HG03060 (cell line): ENCODE data around the gene CADPS2.
"Not testable (repeated sequence)": the region's sequence is repeated elsewhere in the genome, so short reads cannot be mapped to it uniquely, and the experiment has no call there.

ENCODE experiments used
- ATAC-seq: cut with Tn5 transposase; IDR thresholded peaks from one replicate; pipeline ENCODE4 v1.9.1; 2021; ENCODE audit warnings: low read depth, moderate number of reproducible peaks; ENCODE audit not compliant: unreplicated experiment

The CADPS2 gene

DNA sequence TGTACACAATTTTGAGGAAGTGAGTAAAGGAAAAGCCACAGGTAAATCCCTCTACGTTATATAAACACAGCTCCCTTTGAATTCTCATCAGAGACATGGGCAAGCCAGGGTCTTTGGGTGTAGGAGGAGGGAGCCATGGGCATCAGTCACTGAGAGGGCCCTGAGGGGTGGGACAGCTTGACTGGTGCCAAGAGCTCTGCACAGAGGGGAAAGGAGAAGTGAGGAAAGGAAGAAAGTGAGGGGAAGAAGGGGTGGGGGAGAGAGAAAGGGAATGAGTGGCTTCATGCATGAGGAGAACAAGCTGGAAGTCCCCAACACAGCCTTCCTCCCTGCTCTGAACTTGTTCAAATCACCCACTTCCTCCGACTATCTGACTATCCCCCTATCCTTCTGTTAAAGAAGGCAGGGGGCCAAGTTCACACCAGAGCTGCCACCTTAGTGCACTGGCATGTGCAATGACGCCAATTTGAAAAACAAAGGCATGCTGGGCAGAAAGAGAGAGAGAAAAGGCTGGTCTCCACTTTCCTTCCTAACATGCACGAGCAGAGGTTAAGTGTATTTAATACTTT is 167.2 kb downstream of the CADPS2 start:
- no peak for ATAC-seq

DNA sequence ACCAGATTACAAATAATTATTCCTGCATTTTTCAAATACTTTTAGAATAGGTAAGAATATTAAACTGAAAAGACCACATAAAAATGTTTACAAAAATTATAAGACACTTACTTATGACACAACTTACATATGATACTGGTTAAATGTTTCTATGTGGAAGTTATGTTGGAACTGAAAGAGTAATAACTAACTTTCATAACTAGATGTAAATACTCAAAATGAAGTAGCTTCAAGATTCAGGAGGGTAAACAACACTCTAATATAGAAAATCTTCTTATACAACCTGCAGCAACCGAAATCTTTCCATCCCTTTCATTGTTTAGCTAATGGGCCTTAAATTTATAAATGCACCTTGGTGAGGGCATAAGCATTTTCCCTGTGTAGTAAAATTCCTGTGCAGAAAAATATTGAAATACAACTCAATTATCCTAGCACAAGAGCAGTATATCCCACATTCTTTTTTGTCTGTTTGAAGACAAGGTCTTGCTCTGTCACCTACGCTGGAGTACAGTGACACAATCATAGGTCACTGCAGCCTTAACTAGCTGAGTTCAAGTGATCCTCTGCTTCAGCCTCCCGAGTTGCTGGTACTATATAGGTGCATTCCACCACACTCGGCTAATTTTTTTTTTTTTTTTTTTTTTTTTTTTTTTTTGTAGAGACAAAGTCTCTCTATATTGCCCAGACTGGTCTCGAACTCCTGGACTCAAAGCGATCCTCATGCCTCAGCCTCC is 168.7 kb downstream of the CADPS2 start:
- ATAC-seq: no peak

DNA sequence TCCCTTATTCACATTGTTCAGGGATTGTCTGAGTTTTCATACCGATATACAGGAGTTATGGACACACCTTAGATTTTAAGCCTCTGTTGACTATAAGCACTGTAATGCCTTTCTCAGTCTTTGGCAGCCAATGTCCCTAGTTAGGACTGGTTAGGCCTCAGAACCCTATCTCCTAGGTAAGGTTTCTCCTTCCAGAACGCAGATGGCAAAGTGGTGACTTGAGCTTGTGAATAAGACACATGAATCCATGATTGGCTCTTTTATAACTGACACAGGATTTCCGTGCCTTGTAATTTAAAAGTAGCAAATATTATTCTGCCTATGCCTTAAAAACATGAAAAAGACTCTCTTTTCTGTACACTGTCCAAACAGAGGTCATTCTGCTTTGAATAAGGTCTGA is 171.1 kb downstream of the CADPS2 start:
- no peak for ATAC-seq

DNA sequence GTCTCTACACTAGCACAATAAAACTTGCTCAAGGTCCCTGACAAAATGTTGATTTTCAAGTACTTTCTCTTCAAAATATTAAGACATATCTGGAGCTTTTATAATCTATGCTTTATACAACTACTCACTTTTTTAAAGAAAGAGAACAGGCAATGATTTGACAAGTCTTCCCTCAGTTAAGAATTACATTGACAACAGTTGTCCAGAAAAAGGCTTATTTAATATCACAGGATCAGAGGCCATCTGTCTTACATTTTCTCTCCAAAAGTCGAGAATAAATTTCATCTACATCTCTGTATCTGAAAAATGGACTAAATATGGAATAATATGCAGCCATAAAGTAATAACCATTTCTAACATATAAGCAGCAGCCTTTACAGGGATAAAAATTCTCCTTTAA is 175.3 kb downstream of the CADPS2 start:
- ATAC-seq: no peak

DNA sequence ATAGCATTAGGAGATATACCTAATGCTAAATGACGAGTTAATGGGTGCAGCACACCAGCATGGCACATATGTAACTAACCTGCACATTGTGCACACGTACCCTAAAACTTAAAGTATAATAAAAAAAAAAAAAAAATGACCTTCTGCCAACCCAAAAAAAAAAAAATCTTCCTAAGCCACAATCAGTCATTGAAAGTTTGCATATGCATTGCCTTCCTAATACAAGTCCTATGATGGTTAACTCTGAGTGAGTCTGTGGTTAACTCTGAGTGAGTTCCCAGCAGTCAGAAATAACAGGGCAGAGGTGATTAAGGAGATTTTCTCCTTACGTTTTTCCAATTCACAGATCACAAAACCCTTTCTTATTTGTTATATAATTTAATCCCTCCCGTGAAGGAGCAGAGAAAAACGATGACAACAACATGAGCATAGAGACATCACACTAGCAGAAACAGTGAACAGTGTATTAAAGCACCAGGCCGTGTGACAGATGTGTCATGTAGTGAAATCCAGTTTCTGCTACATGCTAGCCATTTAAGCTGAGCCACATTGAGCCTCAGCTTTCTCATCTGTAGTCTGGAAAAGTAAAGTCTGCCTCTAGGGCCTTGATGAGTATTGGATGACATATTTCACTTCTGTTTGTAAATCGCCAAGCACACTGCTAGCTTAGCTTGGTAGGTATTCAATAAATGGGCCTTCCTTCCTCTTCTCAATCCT is 176.2 kb downstream of the CADPS2 start:
- ATAC-seq: no peak

DNA sequence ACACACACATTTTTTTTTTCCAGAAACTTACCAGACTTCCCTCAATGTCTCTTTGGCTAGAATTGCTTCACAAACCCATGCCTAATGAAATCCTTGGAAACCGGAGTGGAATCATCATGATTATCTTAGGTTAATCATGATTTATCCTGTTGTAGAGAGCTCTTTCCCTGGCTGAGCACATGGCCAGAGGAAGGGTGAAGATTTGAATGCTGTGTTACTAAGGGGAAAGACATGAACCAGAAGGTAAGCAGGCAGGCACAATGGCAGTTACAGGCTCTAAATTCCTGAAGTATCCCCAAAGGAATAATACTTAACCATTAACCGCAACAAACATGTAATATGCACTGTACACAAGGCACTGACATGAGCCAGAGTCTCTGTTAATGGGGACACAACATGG is 179.4 kb downstream of the CADPS2 start:
- ATAC-seq: no peak

DNA sequence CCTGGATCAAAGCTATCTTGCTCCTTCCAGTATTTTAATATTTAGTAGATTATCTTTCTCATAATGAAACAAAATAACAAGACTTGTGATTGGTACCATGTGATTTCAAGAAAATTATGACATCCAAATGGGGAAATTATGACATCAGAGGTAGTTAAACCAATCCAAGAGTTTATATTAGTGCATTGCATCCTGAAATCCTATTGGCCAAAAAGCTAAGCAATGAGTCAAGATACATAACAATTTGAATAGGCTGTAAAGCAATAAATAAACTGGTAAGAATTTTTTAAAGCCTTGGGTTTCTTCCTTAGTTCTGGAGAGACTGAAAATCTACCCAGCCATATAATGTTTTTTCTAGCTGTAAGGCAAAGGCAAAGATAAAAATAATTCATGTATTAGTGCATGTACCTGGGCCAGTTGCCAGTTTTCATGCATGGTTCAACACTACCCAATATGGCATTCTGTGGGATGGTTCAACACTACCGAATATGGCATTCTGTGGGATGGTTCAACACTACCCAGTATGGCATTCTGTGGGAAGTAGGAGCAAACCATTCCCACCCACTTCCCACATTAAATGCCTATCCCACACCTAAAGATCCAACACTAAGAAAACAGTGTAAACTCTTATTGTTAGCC is 183.3 kb downstream of the CADPS2 start, which contains the start of gene RNF148:
Gene RNF148, minus strand, starts transcription at position 51 of the 639 bp plus-strand sequence. CDS start 172 bp downstream, outside the sequence.
- ATAC-seq: no peak

DNA sequence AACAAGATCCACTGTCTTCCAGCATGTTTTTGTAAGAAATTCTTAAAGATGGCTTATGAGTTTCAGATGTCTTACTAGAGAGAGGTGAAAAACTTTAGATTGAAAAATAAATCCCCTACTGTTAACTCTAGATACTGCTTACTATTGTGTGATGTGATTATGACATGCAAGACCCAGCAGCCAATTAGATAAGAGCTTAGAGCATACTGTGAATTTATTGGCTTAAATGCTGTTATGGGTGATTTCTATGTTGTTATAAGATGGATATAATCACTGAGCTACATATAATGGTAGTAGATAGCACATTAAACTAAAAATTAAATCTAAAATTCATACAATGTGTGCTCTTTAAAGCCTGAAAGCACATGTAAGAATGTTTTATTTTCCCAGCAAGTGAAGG is 187.2 kb downstream of the CADPS2 start, which contains the start of gene RNF133:
Gene RNF133, minus strand, starts transcription at position 101 of the 400 bp plus-strand sequence. CDS start 199 bp downstream, outside the sequence.
- ATAC-seq: no peak

DNA sequence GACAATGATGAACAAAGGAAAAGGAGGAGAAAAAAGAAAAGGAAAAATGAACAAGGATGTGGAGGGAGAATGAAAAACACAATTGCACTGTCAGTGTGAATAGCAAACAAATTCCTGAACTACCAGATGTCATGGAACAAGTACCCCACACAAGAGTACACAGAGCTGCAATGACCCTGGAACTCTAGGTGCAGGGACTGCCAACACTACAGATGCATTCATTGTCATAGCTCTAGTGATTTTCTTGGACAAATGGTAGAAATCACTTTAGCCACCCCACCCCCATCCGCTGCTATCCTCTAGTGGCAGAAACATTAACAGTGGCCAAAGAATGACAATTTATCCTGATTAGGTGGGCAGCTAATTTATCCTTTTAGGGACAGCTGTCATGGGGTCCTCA is 190.4 kb downstream of the CADPS2 start:
- no peak for ATAC-seq

DNA sequence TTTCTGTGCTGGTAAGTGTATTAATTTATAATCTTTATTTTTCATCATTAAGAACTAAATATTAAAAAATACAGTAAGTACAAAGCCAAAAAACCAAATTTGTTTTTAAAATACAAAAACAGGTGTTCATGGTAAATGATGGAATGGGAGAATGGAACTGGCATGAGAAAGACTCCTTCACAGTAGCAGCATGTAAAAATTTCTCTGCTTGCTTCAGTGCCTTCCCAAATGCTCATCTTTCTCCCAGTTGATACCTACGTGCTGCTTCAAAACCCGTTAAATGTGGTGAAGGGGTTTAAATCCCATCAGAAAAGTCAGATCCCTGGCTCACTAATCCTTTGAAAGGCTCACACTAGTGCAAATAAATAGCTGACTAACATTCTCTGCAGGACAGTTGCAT is 191.6 kb downstream of the CADPS2 start:
- ATAC-seq: no peak

DNA sequence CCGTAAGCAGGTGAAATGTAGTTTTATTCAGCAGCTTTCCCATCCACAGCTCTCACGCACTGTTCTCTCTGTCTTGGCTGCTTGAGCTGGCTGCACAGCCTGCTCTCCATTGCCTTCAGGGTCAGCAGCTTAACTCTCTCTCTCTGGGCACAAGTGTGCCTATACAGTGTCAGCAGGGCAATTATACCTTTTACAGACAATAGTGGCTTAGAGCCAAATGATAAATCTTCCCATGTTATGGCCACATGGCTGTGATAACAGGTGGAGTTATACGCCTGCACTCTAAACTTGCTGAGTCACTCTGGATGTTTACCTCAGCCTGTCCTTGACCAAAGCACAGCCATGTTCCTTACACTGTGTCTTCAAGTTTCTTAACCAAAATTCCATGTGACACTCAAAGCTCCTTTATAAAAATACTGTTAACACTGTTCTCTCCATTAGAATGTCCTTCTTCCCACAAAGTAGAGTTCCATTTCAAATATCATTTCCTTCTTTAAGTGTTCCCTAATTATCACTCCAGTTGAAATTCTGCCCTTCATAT is 193.4 kb downstream of the CADPS2 start:
- no peak for ATAC-seq

DNA sequence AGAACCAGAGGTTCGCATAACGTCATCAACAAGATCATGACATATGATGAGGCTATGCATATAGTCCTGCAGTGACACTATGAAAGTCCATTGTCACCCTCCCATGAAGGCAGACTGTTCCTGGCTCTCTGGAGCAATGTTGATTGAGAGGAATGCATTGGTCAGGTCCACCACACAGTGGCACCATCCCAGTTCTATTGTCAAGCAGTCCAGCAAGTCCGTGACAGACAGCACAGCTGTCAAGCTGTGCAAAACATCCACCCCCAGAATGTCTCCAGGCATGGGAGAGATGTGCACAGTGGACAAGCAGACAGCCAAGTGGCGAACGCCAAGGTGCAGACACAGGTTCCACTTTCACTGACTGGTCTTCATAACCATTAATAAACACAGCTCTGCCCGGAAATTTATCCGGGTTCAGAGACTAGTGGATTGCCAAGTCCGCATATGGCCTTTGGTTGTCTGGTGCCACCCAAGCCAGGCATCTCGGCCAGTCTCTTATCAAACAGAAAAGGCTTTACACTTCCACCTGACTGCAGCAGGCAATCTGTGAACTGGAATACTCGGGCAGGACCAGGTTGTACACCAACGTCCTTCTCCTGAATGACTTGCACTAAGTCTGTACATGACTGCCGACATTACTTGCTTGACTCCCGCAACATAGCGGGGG is 194.6 kb downstream of the CADPS2 start:
- no peak for ATAC-seq

DNA sequence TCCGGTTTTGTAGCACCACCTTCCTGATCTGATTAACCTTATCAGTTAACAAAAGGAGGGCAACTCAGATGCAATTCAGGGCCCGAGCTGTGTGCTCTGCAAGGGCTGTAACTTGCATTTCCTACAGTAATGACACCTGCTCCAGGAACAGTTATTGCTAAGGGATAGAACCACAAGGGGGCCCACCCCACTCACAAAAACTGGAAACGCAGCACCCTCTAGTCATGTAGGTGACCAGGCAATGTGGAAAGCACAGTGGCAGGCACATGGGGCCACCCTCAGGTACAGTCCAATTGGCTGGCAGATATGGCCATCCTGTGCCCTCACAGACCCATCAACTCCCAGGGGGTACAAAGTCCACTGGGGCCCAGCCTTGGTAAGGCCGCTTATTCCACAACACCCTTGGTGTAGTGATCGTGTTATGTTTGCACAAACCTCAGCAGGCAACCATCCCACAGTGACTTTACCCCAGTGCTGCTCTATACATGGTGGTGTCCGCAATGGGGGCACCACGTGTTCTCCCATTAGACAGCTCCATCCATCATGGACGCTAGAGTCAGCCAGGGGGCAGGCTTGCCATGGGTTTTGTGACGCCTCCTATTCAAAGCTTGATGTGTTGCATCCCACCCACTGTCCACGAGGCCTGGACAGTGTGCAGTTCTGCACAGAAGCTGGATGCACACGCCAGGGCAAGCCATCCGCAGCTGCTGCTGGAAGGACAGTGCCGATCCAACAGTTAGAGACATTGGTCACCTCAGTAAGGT is 196.7 kb downstream of the CADPS2 start:
- ATAC-seq: no peak

DNA sequence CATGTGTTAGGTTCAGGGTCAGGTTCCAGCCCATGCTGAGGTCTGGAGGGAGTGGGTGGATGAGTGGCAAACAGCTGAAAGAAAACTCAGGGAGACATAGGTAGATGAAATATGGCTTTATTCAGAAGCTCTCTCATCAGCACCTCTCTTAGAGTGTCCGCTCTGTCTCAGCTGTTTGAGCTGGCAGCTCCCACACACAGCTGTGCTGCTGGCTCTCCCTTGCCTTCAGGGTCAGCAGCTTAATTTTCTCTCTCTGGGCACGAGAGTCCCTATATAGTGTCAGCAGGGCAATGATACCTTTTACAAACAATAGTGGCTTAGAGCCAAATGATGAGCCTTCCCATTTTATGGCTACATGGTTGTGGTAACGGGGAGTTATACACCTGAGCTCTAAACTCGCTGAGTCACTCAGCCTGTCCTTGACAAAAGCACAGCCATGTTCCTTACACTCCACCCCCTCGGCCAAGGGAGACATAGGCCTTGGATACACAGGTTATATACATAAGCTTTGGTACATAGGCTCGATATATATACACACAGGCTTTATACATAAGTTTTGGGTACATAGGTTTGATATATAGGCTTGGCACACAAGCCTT is 197.8 kb downstream of the CADPS2 start:
- no peak for ATAC-seq

DNA sequence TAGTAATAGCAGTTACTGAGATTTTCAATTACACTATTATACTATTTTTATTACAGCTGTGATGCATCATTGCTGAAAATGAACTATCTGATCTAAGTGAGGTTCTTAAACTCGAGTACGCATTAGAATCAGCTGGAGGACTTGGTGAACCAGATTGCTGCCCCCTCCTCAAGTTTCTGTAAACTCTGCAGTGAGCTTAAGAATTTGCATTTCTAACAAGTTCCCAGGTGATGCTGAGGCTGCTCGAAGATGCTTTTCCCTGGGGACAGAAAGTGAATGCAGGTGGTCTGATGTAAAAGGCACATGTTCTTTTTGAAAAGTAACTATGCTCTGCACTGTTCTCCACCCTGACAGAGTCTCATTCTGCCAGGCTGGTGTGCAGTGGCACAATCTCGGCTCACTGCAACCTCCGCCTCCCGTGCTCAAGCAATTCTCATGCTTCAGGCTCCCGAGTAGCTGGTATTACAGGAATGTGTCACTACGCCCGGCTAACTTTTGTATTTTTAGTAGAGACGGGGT is 199.8 kb downstream of the CADPS2 start:
- no peak for ATAC-seq

DNA sequence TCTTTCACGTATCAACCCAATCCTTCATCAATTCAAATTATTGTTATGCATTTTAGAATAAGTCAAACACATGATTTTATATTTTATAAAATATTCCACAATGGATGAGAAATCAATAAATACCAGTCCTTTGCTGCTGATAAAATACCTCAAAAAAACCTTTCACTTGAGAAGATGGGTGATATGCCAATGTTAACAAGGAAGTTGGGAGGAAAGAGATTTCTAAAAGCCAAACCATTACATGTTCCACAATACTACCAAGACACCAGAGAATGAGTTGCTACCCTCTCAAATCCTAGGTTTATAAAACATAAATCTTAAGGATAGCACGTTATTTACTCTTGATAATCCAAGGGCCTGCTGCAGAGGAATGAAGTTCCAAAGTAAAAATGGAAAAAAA is 201.8 kb downstream of the CADPS2 start:
- no peak for ATAC-seq

DNA sequence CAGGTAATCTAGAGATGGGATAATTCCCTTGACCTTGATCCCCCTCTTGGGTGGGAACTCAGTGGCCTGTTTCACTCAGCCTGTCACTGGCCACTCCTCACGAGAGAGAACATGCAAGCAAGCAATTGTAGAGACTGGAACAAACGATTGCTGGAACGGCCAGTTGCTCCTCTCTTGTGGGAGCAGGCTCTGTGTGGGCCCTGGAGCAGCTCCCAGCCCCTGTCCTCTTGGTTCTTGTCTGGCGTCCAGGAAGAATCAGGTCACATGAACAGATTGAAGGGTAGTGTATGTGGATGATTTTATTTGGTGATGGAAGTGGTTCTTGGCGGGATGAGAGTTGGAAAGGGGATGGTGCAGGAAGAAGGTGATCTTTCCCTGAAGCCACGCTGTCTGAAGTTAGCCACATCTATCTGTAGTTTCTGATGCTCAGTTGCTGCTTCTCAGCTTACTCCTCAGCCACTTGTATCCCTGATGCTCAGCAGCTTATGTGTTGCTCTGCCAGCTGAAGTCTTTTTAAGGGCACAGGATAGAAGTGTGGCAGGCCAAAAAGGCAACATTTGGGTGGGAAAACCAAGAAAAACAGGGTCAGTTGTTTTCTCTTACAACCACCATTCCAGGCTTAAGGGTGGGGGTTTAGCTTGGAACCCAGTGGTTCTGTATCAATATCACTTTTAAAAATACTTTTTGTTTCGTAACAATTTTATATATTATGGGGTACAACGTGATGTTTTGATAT is 203.3 kb downstream of the CADPS2 start:
- no peak for ATAC-seq

DNA sequence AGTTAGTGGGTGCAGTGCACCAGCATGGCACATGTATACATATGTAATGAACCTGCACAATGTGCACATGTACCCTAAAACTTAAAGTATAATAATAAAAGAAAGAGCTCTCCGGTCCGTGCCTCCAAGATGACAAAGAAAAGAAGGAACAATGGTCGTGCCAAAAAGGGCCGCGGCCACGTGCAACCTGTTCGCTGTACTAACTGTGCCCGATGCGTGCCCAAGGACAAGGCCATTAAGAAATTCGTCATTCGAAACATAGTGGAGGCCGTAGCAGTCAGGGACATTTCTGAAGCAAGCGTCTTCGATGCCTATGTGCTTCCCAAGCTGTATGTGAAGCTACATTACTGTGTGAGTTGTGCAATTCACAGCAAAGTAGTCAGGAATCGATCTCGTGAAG is 205.1 kb downstream of the CADPS2 start:
- ATAC-seq: not testable (repeated sequence)
